H9 (cell line): Measurements from ENCODE around the gene IL16. TPM values are rescaled to one million over a fixed set of nuclear protein-coding genes. Genes with fewer than 3 reads are reported as not detected.

Experiments used
- DNase-seq: peaks from one replicate; pipeline ENCODE4 v3.0.0-alpha.2; 2017
- H2AFZ ChIP-seq: one replicate; pipeline ENCODE4 v1.6.1; 2013; ENCODE audit warnings: mild to moderate bottlenecking, low read length, control low read depth, moderate library complexity
- H2AK5ac ChIP-seq: 2 replicates; pipeline ENCODE4 v1.6.1; 2013; ENCODE audit warnings: low read length, control low read depth, mixed read lengths; ENCODE audit not compliant: insufficient read length
- H2BK120ac ChIP-seq: one replicate; pipeline ENCODE4 v1.6.1; 2013; ENCODE audit warnings: low read depth, mild to moderate bottlenecking, low read length, control low read depth, inconsistent platforms; ENCODE audit not compliant: poor library complexity, severe bottlenecking
- H2BK12ac ChIP-seq: 2 replicates; pipeline ENCODE4 v1.6.1; 2013; ENCODE audit warnings: low read length, control low read depth, mixed read lengths, low read depth; ENCODE audit not compliant: insufficient read length
- H2BK15ac ChIP-seq: 2 replicates; pipeline ENCODE4 v1.6.1; 2013; ENCODE audit warnings: low read depth, low read length, control low read depth
- H2BK20ac ChIP-seq: one replicate; pipeline ENCODE4 v1.6.1; 2013; ENCODE audit warnings: low read depth, mild to moderate bottlenecking, low read length, control low read depth, inconsistent platforms; ENCODE audit not compliant: poor library complexity, severe bottlenecking
- H2BK5ac ChIP-seq: 2 replicates; pipeline ENCODE4 v1.6.1; 2013; ENCODE audit warnings: low read length, control low read depth, mixed read lengths; ENCODE audit not compliant: insufficient read length
- H3K14ac ChIP-seq: 2 replicates; pipeline ENCODE4 v1.6.1; 2013; ENCODE audit warnings: low read length, control low read depth; ENCODE audit not compliant: insufficient read depth
- H3K18ac ChIP-seq: 2 replicates; pipeline ENCODE4 v1.6.1; 2013; ENCODE audit warnings: low read depth, mild to moderate bottlenecking, mixed read lengths, low read length, control low read depth; ENCODE audit not compliant: insufficient read length
- H3K23ac ChIP-seq: 2 replicates; pipeline ENCODE4 v1.6.1; 2013; ENCODE audit warnings: low read length, control low read depth, mixed read lengths, low read depth; ENCODE audit not compliant: insufficient read length
- H3K23me2 ChIP-seq: 2 replicates; pipeline ENCODE4 v1.6.1; 2013; ENCODE audit warnings: low read depth, mild to moderate bottlenecking, mixed read lengths, low read length, control low read depth; ENCODE audit not compliant: insufficient read length, poor library complexity, severe bottlenecking
- H3K27ac ChIP-seq: 2 replicates; pipeline ENCODE4 v1.5.1; 2013; ENCODE audit warnings: low read length, control low read depth, mixed read lengths, low read depth; ENCODE audit not compliant: insufficient read length
- H3K27me3 ChIP-seq: 2 replicates; pipeline ENCODE4 v1.6.1; 2013; ENCODE audit warnings: low read length, control low read depth, inconsistent platforms; ENCODE audit not compliant: insufficient read depth
- H3K4ac ChIP-seq: 2 replicates; pipeline ENCODE4 v1.6.1; 2013; ENCODE audit warnings: low read depth, mild to moderate bottlenecking, control low read depth, inconsistent platforms, low read length, moderate library complexity
- H3K4me1 ChIP-seq: 2 replicates; pipeline ENCODE4 v1.6.1; 2013; ENCODE audit warnings: low read length, control low read depth, inconsistent platforms; ENCODE audit not compliant: insufficient read depth
- H3K4me2 ChIP-seq: 2 replicates; pipeline ENCODE4 v1.6.1; 2013; ENCODE audit warnings: low read length, control low read depth, mixed read lengths; ENCODE audit not compliant: insufficient read length, insufficient read depth
- H3K56ac ChIP-seq: 2 replicates; pipeline ENCODE4 v1.6.1; 2013; ENCODE audit warnings: low read depth, mild to moderate bottlenecking, mixed read lengths, low read length, control low read depth; ENCODE audit not compliant: insufficient read length
- H3K79me1 ChIP-seq: 2 replicates; pipeline ENCODE4 v1.6.1; 2013; ENCODE audit warnings: low read depth, mild to moderate bottlenecking, moderate library complexity, low read length, control low read depth, inconsistent platforms; ENCODE audit not compliant: insufficient read depth, poor library complexity, severe bottlenecking
- H3K79me2 ChIP-seq: 2 replicates; pipeline ENCODE4 v1.6.1; 2013; ENCODE audit warnings: low read length, control low read depth, inconsistent platforms; ENCODE audit not compliant: insufficient read depth
- H3K9ac ChIP-seq: 2 replicates; pipeline ENCODE4 v1.6.1; 2013; ENCODE audit warnings: low read length, control low read depth, mixed read lengths; ENCODE audit not compliant: insufficient read length; ENCODE audit errors: extremely low read depth
- H3K9me3 ChIP-seq: one replicate; pipeline ENCODE4 v1.6.1; 2013; ENCODE audit warnings: low read depth, low read length, inconsistent platforms; ENCODE audit not compliant: control insufficient read depth
- H3T11ph ChIP-seq: one replicate; pipeline ENCODE4 v1.6.1; 2013; ENCODE audit warnings: mild to moderate bottlenecking, low read length, control low read depth, inconsistent platforms
- H4K20me1 ChIP-seq: one replicate; pipeline ENCODE4 v1.6.1; 2013; ENCODE audit not compliant: control insufficient read depth, insufficient read length, insufficient read depth
- H4K5ac ChIP-seq: 2 replicates; pipeline ENCODE4 v1.6.1; 2013; ENCODE audit warnings: low read depth, mild to moderate bottlenecking, mixed read lengths, low read length, control low read depth; ENCODE audit not compliant: insufficient read length
- H4K8ac ChIP-seq: replicated peaks from 2 replicates; pipeline ENCODE4 v1.6.1; 2013; ENCODE audit warnings: low read length, control low read depth, mixed read lengths, low read depth; ENCODE audit not compliant: insufficient read length
- H4K91ac ChIP-seq: 2 replicates; pipeline ENCODE4 v1.6.1; 2013; ENCODE audit warnings: low read depth, mild to moderate bottlenecking, moderate library complexity, mixed read lengths, low read length, control low read depth; ENCODE audit not compliant: insufficient read length
- H3K27ac Mint-ChIP-seq, 3 experiments: 2 replicates in 2 of 3; 3 replicates in 1 of 3; pipeline ENCODE4 v1.8.0; 2020 to 2021; ENCODE audit warnings: mixed read lengths in 3 of 3, mild to moderate bottlenecking in 1 of 3, moderate library complexity in 1 of 3
- H3K27me3 Mint-ChIP-seq: 2 replicates; pipeline ENCODE4 v1.8.0; 2021; ENCODE audit warnings: low read depth, mild to moderate bottlenecking, moderate library complexity, mixed read lengths
- H3K36me3 Mint-ChIP-seq, 3 experiments: 2 replicates in 2 of 3; 3 replicates in 1 of 3; pipeline ENCODE4 v1.8.0; 2020 to 2021; ENCODE audit warnings: low read depth in 3 of 3, mixed read lengths in 3 of 3; ENCODE audit not compliant: insufficient read depth in 1 of 3
- H3K4me1 Mint-ChIP-seq, 2 experiments: 2 replicates each; pipeline ENCODE4 v1.8.0; 2020; ENCODE audit warnings: mixed read lengths in 2 of 2
- H3K4me3 Mint-ChIP-seq, 2 experiments: 2 replicates in 1 of 2; 3 replicates in 1 of 2; pipeline ENCODE4 v1.8.0; 2020 to 2021; ENCODE audit warnings: mild to moderate bottlenecking in 2 of 2, mixed read lengths in 2 of 2, moderate library complexity in 1 of 2
- H3K9me3 Mint-ChIP-seq, 2 experiments: 2 replicates in 1 of 2; 3 replicates in 1 of 2; pipeline ENCODE4 v1.8.0; 2020; ENCODE audit warnings: mild to moderate bottlenecking in 2 of 2, mixed read lengths in 2 of 2, moderate library complexity in 1 of 2
- whole genome bisulfite sequencing: extraction: QIAGEN DNeasy Blood & Tissue Kit; methylation state at CpG from one replicate; pipeline ENCODE4 v1.1.7; 2013; ENCODE audit warnings: missing lambda C conversion rate, low lambda C conversion rate, mixed read lengths; ENCODE audit not compliant: insufficient read length; ENCODE audit errors: extremely low coverage; 5-methylcytosine and 5-hydroxymethylcytosine counted together
- total RNA-seq: library from RNA; stranded (reverse); gene quantifications from 2 replicates; pipeline ENCODE4 v1.2.1, GENCODE V29; 2021
- TF ChIP-seq, protein P1 (sequence below): fragments of 200-600 bp; sonication (generic); conservative IDR thresholded peaks from 3 replicates; pipeline ENCODE4 v1.8.0; 2021; ENCODE audit warnings: antibody characterized with exemption, mild to moderate bottlenecking

IL16 gene
- total RNA-seq, 1 experiment from 2014 or later, result 0.28 TPM

DNA sequence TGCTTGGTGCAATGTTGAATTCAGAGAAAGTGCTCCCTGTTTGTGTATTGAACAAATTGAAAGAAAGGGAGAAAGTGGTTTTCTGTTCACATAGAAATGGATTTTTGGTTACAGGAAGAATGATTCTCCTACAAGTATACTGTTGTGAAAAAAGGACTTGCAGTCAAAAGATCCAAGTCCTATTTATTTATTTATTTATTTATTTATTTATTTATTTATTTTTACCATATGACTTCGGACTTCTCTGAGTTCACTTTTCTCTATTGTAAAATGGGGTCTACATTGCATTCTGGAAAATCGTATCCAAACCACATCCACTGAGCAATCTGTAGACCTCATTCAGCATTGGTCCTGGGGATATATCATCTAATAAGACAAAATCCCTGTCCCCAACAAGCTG, 81.2 kb downstream of the IL16 start:
- Histone ChIP-seq H3K4ac (no peak overlapping the region), H3K79me2 (no peaks in the 10 kb centered on the region), H3K27me3 (no peaks in the 10 kb centered on the region), H3K27ac (no peak overlapping the region), H3K4me1 (peaks cover 3% of the 10 kb centered on the region; the same call in 1 of the 2 replicates), H3K14ac (no peak overlapping the region), H3T11ph (no peak overlapping the region), H3K79me1 (no peaks in the 10 kb centered on the region), H2AK5ac (no peak overlapping the region), H3K23me2 (no peaks in the 10 kb centered on the region), H3K56ac (no peak overlapping the region), H3K9ac (no peak overlapping the region), H4K5ac (no peak overlapping the region), H3K9me3 (peaks cover 4% of the 10 kb centered on the region), H2AFZ (no peak overlapping the region), H2BK120ac (no peak overlapping the region), H4K8ac (no peak overlapping the region), H2BK12ac (no peak overlapping the region), H2BK5ac (no peak overlapping the region), H2BK15ac (no peak overlapping the region), H3K18ac (no peak overlapping the region), H4K20me1 (no peaks in the 10 kb centered on the region), H3K23ac (no peak overlapping the region), H2BK20ac (no peak overlapping the region), H3K4me2 (no peak overlapping the region), H4K91ac (no peak overlapping the region)
- H3K27ac Mint-ChIP-seq, result no peak overlapping the region
- TF ChIP-seq, protein P1, sequence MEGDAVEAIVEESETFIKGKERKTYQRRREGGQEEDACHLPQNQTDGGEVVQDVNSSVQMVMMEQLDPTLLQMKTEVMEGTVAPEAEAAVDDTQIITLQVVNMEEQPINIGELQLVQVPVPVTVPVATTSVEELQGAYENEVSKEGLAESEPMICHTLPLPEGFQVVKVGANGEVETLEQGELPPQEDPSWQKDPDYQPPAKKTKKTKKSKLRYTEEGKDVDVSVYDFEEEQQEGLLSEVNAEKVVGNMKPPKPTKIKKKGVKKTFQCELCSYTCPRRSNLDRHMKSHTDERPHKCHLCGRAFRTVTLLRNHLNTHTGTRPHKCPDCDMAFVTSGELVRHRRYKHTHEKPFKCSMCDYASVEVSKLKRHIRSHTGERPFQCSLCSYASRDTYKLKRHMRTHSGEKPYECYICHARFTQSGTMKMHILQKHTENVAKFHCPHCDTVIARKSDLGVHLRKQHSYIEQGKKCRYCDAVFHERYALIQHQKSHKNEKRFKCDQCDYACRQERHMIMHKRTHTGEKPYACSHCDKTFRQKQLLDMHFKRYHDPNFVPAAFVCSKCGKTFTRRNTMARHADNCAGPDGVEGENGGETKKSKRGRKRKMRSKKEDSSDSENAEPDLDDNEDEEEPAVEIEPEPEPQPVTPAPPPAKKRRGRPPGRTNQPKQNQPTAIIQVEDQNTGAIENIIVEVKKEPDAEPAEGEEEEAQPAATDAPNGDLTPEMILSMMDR, result no peak
- peaks cover 22 to 27% of the 10 kb centered on the region in 2 experiments for H3K9me3 Mint-ChIP-seq
- H3K27me3 Mint-ChIP-seq, result peaks cover 2% of the 10 kb centered on the region
- peaks cover 5 to 18% (median 10%) of the 10 kb centered on the region in 3 experiments; a peak in 6 of 7 replicates for H3K36me3 Mint-ChIP-seq
- WGBS, result no CpG with 5 or more reads among the region's 2 CpGs
- H3K4me3 Mint-ChIP-seq, result no peak overlapping the region
- no peak for DNase-seq
- peaks cover 10% of the 10 kb centered on the region in 2 experiments for H3K4me1 Mint-ChIP-seq
